NCI-H2171 treated with DMSO at 0.1 percent for 48 hours (cell line): ENCODE measurements around the gene ALOX12.

ENCODE experiments used
- DNase-seq: peaks from one replicate; lab custom pipeline; 2025; lab: John Stamatoyannopoulos, UW

ALOX12 gene

GRCh38 chr17:7001318-7001961, 5.6 kb downstream of the ALOX12 start:
- DNase-seq = no peak

- no peak for DNase-seq
These were observed 6.6 kb downstream of the ALOX12 start for GRCh38 chr17:7002288-7003047.

- DNase-seq = no peak
These were observed 7.9 kb downstream of the ALOX12 start for GRCh38 chr17:7003745-7004144.

- peak; percentile 65 for DNase-seq
These were observed 8.8 kb downstream of the ALOX12 start for GRCh38 chr17:7004398-7005253.

- no peak for DNase-seq
These were observed 9.9 kb downstream of the ALOX12 start for GRCh38 chr17:7005716-7006115.

GRCh38 chr17:7007143-7007542, 11.3 kb downstream of the ALOX12 start:
- DNase-seq = no peak

- DNase-seq = no peak
These were observed 14.7 kb downstream of the ALOX12 start for GRCh38 chr17:7010523-7010922.

GRCh38 chr17:7011415-7011814, 15.6 kb downstream of the ALOX12 start:
- DNase-seq = no peak

GRCh38 chr17:7011942-7012254, 16.0 kb downstream of the ALOX12 start:
- no peak for DNase-seq

GRCh38 chr17:7014261-7014994, 18.6 kb downstream of the ALOX12 start:
- peak; percentile 94 for DNase-seq

GRCh38 chr17:7014995-7015958, 19.4 kb downstream of the ALOX12 start:
- no peak for DNase-seq

- DNase-seq = no peak
These were observed 20.6 kb downstream of the ALOX12 start for GRCh38 chr17:7016418-7016817.

GRCh38 chr17:7016886-7017826, 21.3 kb downstream of the ALOX12 start:
- no peak for DNase-seq

GRCh38 chr17:7017827-7018200, 22.0 kb downstream of the ALOX12 start:
- no peak for DNase-seq

- no peak for DNase-seq
These were observed 22.6 kb downstream of the ALOX12 start for GRCh38 chr17:7018331-7018964.

GRCh38 chr17:7019367-7019766, 23.5 kb downstream of the ALOX12 start:
- DNase-seq = no peak

- DNase-seq = peak; percentile 36
These were observed 24.1 kb downstream of the ALOX12 start for GRCh38 chr17:7019839-7020519.

- DNase-seq = no peak
These were observed 25.2 kb downstream of the ALOX12 start for GRCh38 chr17:7020894-7021664.
